ENCODE results near the gene CLEC19A.
"Not testable (repeated sequence)": the region's sequence is repeated elsewhere in the genome, so short reads cannot be mapped to it uniquely, and the experiment has no call there.

Gene CLEC19A

GRCh38 chr16:19315889-19316433 lies 30.4 kb downstream of the CLEC19A start:
- H3K27ac ChIP-seq (ENCODE audit: low read depth, low read length), result no peak overlapping the region

GRCh38 chr16:19316846-19317245 lies 31.3 kb downstream of the CLEC19A start:
- Histone ChIP-seq H3K27me3 (ENCODE audit: control insufficient read depth in 5 of 5, insufficient read depth in 4 of 5, low read length in 5 of 5) (no peaks in the 10 kb centered on the region), H3K9me3 (ENCODE audit: control insufficient read depth in 5 of 5, low read length in 5 of 5) (no peaks in the 10 kb centered on the region), H3K36me3 (ENCODE audit: control insufficient read depth in 5 of 5, insufficient read depth in 5 of 5, low read length in 5 of 5) (no peaks in the 10 kb centered on the region), H3K4me1 (ENCODE audit: control insufficient read depth in 5 of 5, insufficient read depth in 5 of 5, low read length in 5 of 5) (no peaks in the 10 kb centered on the region), H3K9ac (ENCODE audit: low read length in 5 of 5) (no peak overlapping the region), H3K27ac (ENCODE audit: low read depth, low read length) (no peak overlapping the region), H3K4me3 (ENCODE audit: low read depth in 1 of 5, low read length in 5 of 5) (no peak overlapping the region)

More at GRCh38 chr16:19315889-19316433, 30.4 kb downstream of the CLEC19A start:
- Histone ChIP-seq H3K9me3 (ENCODE audit: control insufficient read depth in 5 of 5, low read length in 5 of 5) (no peaks in the 10 kb centered on the region), H3K36me3 (ENCODE audit: control insufficient read depth in 5 of 5, insufficient read depth in 5 of 5, low read length in 5 of 5) (no peaks in the 10 kb centered on the region), H3K4me1 (ENCODE audit: control insufficient read depth in 5 of 5, insufficient read depth in 5 of 5, low read length in 5 of 5) (no peaks in the 10 kb centered on the region), H3K4me3 (ENCODE audit: low read depth in 1 of 5, low read length in 5 of 5) (no peak overlapping the region), H3K27me3 (ENCODE audit: control insufficient read depth in 5 of 5, insufficient read depth in 4 of 5, low read length in 5 of 5) (no peaks in the 10 kb centered on the region), H3K9ac (ENCODE audit: low read length in 5 of 5) (no peak overlapping the region)

- H3K9ac ChIP-seq (ENCODE audit: low read length in 5 of 5); H3K36me3 ChIP-seq (ENCODE audit: control insufficient read depth in 5 of 5, insufficient read depth in 5 of 5, low read length in 5 of 5); H3K4me3 ChIP-seq (ENCODE audit: low read depth in 1 of 5, low read length in 5 of 5); H3K27ac ChIP-seq (ENCODE audit: low read depth, low read length); H3K4me1 ChIP-seq (ENCODE audit: control insufficient read depth in 5 of 5, insufficient read depth in 5 of 5, low read length in 5 of 5); H3K9me3 ChIP-seq (ENCODE audit: control insufficient read depth in 5 of 5, low read length in 5 of 5); H3K27me3 ChIP-seq (ENCODE audit: control insufficient read depth in 5 of 5, insufficient read depth in 4 of 5, low read length in 5 of 5): not testable (repeated sequence)
Observed at GRCh38 chr16:19321186-19321585, 35.7 kb downstream of the CLEC19A start.

GRCh38 chr16:19323596-19323995 lies 38.1 kb downstream of the CLEC19A start:
- peaks cover 0 to 4% (median 0%) of the 10 kb centered on the region in 5 donors for H3K9me3 ChIP-seq (ENCODE audit: control insufficient read depth in 5 of 5, low read length in 5 of 5)
- no peak overlapping the region for H3K27ac ChIP-seq (ENCODE audit: low read depth, low read length)
- H3K27me3 ChIP-seq (ENCODE audit: control insufficient read depth in 5 of 5, insufficient read depth in 4 of 5, low read length in 5 of 5), result no peaks in the 10 kb centered on the region
- no peak overlapping the region for H3K9ac ChIP-seq (ENCODE audit: low read length in 5 of 5)
- H3K36me3 ChIP-seq (ENCODE audit: control insufficient read depth in 5 of 5, insufficient read depth in 5 of 5, low read length in 5 of 5), result no peaks in the 10 kb centered on the region
- no peak overlapping the region for H3K4me3 ChIP-seq (ENCODE audit: low read depth in 1 of 5, low read length in 5 of 5)
- peaks cover 0 to 9% (median 8%) of the 10 kb centered on the region in 5 donors for H3K4me1 ChIP-seq (ENCODE audit: control insufficient read depth in 5 of 5, insufficient read depth in 5 of 5, low read length in 5 of 5)

GRCh38 chr16:19328364-19328763 lies 42.8 kb downstream of the CLEC19A start:
- Histone ChIP-seq H3K4me3 (ENCODE audit: low read depth in 1 of 5, low read length in 5 of 5) (no peak overlapping the region), H3K9ac (ENCODE audit: low read length in 5 of 5) (no peak overlapping the region), H3K27ac (ENCODE audit: low read depth, low read length) (no peak overlapping the region), H3K9me3 (ENCODE audit: control insufficient read depth in 5 of 5, low read length in 5 of 5) (peaks cover 0 to 4% (median 0%) of the 10 kb centered on the region in 5 donors), H3K27me3 (ENCODE audit: control insufficient read depth in 5 of 5, insufficient read depth in 4 of 5, low read length in 5 of 5) (no peaks in the 10 kb centered on the region), H3K4me1 (ENCODE audit: control insufficient read depth in 5 of 5, insufficient read depth in 5 of 5, low read length in 5 of 5) (peaks cover 0 to 15% (median 14%) of the 10 kb centered on the region in 5 donors), H3K36me3 (ENCODE audit: control insufficient read depth in 5 of 5, insufficient read depth in 5 of 5, low read length in 5 of 5) (no peaks in the 10 kb centered on the region)

- no peak overlapping the region for H3K4me3 ChIP-seq (ENCODE audit: low read depth in 1 of 5, low read length in 5 of 5)
- H3K9ac ChIP-seq (ENCODE audit: low read length in 5 of 5), result no peak overlapping the region
- H3K27me3 ChIP-seq (ENCODE audit: control insufficient read depth in 5 of 5, insufficient read depth in 4 of 5, low read length in 5 of 5), result peaks cover 0 to under 1% (median 0%) of the 10 kb centered on the region in 5 donors
- peaks cover 0 to 4% (median 0%) of the 10 kb centered on the region in 5 donors for H3K9me3 ChIP-seq (ENCODE audit: control insufficient read depth in 5 of 5, low read length in 5 of 5)
- no peaks in the 10 kb centered on the region for H3K36me3 ChIP-seq (ENCODE audit: control insufficient read depth in 5 of 5, insufficient read depth in 5 of 5, low read length in 5 of 5)
- peaks cover 0 to 8% (median 6%) of the 10 kb centered on the region in 5 donors for H3K4me1 ChIP-seq (ENCODE audit: control insufficient read depth in 5 of 5, insufficient read depth in 5 of 5, low read length in 5 of 5)
- H3K27ac ChIP-seq (ENCODE audit: low read depth, low read length), result no peak overlapping the region
Observed at GRCh38 chr16:19329932-19330331, 44.4 kb downstream of the CLEC19A start.

- Histone ChIP-seq H3K9me3 (ENCODE audit: control insufficient read depth in 5 of 5, low read length in 5 of 5) (peaks cover 0 to 4% (median 0%) of the 10 kb centered on the region in 5 donors), H3K27ac (ENCODE audit: low read depth, low read length) (no peak overlapping the region), H3K36me3 (ENCODE audit: control insufficient read depth in 5 of 5, insufficient read depth in 5 of 5, low read length in 5 of 5) (no peaks in the 10 kb centered on the region), H3K4me1 (ENCODE audit: control insufficient read depth in 5 of 5, insufficient read depth in 5 of 5, low read length in 5 of 5) (peaks cover 0 to 8% (median 6%) of the 10 kb centered on the region in 5 donors), H3K27me3 (ENCODE audit: control insufficient read depth in 5 of 5, insufficient read depth in 4 of 5, low read length in 5 of 5) (peaks cover 0 to 5% (median 0%) of the 10 kb centered on the region in 5 donors), H3K9ac (ENCODE audit: low read length in 5 of 5) (no peak overlapping the region), H3K4me3 (ENCODE audit: low read depth in 1 of 5, low read length in 5 of 5) (no peak overlapping the region)
Observed at GRCh38 chr16:19330841-19331397, 45.4 kb downstream of the CLEC19A start.

GRCh38 chr16:19331794-19332193 lies 46.3 kb downstream of the CLEC19A start:
- H3K36me3 ChIP-seq (ENCODE audit: control insufficient read depth in 5 of 5, insufficient read depth in 5 of 5, low read length in 5 of 5), result no peaks in the 10 kb centered on the region
- no peak overlapping the region for H3K4me3 ChIP-seq (ENCODE audit: low read depth in 1 of 5, low read length in 5 of 5)
- H3K27me3 ChIP-seq (ENCODE audit: control insufficient read depth in 5 of 5, insufficient read depth in 4 of 5, low read length in 5 of 5), result peaks cover 0 to 5% (median 0%) of the 10 kb centered on the region in 5 donors
- no peak overlapping the region for H3K9ac ChIP-seq (ENCODE audit: low read length in 5 of 5)
- H3K9me3 ChIP-seq (ENCODE audit: control insufficient read depth in 5 of 5, low read length in 5 of 5), result peaks cover 0 to 4% (median 0%) of the 10 kb centered on the region in 5 donors
- H3K27ac ChIP-seq (ENCODE audit: low read depth, low read length), result no peak overlapping the region
- peaks cover 0 to 8% (median 6%) of the 10 kb centered on the region in 5 donors for H3K4me1 ChIP-seq (ENCODE audit: control insufficient read depth in 5 of 5, insufficient read depth in 5 of 5, low read length in 5 of 5)

GRCh38 chr16:19338335-19338734 lies 52.8 kb downstream of the CLEC19A start:
- no peaks in the 10 kb centered on the region for H3K9me3 ChIP-seq (ENCODE audit: control insufficient read depth in 5 of 5, low read length in 5 of 5)
- no peaks in the 10 kb centered on the region for H3K4me1 ChIP-seq (ENCODE audit: control insufficient read depth in 5 of 5, insufficient read depth in 5 of 5, low read length in 5 of 5)
- H3K36me3 ChIP-seq (ENCODE audit: control insufficient read depth in 5 of 5, insufficient read depth in 5 of 5, low read length in 5 of 5), result no peaks in the 10 kb centered on the region
- H3K4me3 ChIP-seq (ENCODE audit: low read depth in 1 of 5, low read length in 5 of 5), result no peak overlapping the region
- no peak overlapping the region for H3K27ac ChIP-seq (ENCODE audit: low read depth, low read length)
- H3K9ac ChIP-seq (ENCODE audit: low read length in 5 of 5), result no peak overlapping the region
- H3K27me3 ChIP-seq (ENCODE audit: control insufficient read depth in 5 of 5, insufficient read depth in 4 of 5, low read length in 5 of 5), result peaks cover 0 to 5% (median 0%) of the 10 kb centered on the region in 5 donors

GRCh38 chr16:19344224-19344801 lies 58.8 kb downstream of the CLEC19A start:
- Histone ChIP-seq H3K27ac (ENCODE audit: low read depth, low read length) (no peak overlapping the region), H3K9me3 (ENCODE audit: control insufficient read depth in 5 of 5, low read length in 5 of 5) (no peaks in the 10 kb centered on the region), H3K4me3 (ENCODE audit: low read depth in 1 of 5, low read length in 5 of 5) (no peak overlapping the region), H3K27me3 (ENCODE audit: control insufficient read depth in 5 of 5, insufficient read depth in 4 of 5, low read length in 5 of 5) (peaks cover 8 to 16% (median 10%) of the 10 kb centered on the region in 5 donors), H3K9ac (ENCODE audit: low read length in 5 of 5) (no peak overlapping the region), H3K36me3 (ENCODE audit: control insufficient read depth in 5 of 5, insufficient read depth in 5 of 5, low read length in 5 of 5) (no peaks in the 10 kb centered on the region), H3K4me1 (ENCODE audit: control insufficient read depth in 5 of 5, insufficient read depth in 5 of 5, low read length in 5 of 5) (no peaks in the 10 kb centered on the region)

Measured in subcutaneous abdominal adipose tissue (tissue), 5 donors.